Measurements from ENCODE around the gene HLA-DRB5. TPM values are rescaled to one million over a fixed set of nuclear protein-coding genes. Genes with fewer than 3 reads are reported as not detected.
"Not testable (repeated sequence)": the region's sequence is repeated elsewhere in the genome, so short reads cannot be mapped to it uniquely, and the experiment has no call there.

Gene HLA-DRB5
- total and polyA plus RNA-seq, 2 donors from 2014 or later = 2.8 to 59.9 TPM

GRCh38 chr6:32472781-32473375 is 57.2 kb downstream of the HLA-DRB5 start:
- peaks cover 0 to 1% (median 0%) of the 10 kb centered on the region in 3 donors for H3K9me3 ChIP-seq (ENCODE audit: control insufficient read depth in 2 of 3, insufficient read depth in 1 of 3, low read length in 3 of 3)
- no peak for FAIRE-seq
- no peaks in the 10 kb centered on the region for H3K36me3 ChIP-seq (ENCODE audit: control insufficient read depth in 2 of 3, insufficient read depth in 3 of 3, low read length in 3 of 3)
- no peak overlapping the region for H3K9ac ChIP-seq (ENCODE audit: low read length in 3 of 3)
- TF ChIP-seq, protein P1, sequence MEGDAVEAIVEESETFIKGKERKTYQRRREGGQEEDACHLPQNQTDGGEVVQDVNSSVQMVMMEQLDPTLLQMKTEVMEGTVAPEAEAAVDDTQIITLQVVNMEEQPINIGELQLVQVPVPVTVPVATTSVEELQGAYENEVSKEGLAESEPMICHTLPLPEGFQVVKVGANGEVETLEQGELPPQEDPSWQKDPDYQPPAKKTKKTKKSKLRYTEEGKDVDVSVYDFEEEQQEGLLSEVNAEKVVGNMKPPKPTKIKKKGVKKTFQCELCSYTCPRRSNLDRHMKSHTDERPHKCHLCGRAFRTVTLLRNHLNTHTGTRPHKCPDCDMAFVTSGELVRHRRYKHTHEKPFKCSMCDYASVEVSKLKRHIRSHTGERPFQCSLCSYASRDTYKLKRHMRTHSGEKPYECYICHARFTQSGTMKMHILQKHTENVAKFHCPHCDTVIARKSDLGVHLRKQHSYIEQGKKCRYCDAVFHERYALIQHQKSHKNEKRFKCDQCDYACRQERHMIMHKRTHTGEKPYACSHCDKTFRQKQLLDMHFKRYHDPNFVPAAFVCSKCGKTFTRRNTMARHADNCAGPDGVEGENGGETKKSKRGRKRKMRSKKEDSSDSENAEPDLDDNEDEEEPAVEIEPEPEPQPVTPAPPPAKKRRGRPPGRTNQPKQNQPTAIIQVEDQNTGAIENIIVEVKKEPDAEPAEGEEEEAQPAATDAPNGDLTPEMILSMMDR (IDR thresholded peaks at IDR 0.05; ENCODE audit: borderline replicate concordance, extremely low read depth, insufficient read depth) = no peak
- peak overlapping the region; percentile 20 to 32 for H3K27ac ChIP-seq (ENCODE audit: low read depth in 2 of 2, low read length in 2 of 2)
- DNase-seq = no peak
- no peaks in the 10 kb centered on the region for H3K4me1 ChIP-seq (ENCODE audit: control insufficient read depth in 2 of 3, insufficient read depth in 2 of 3, low read depth in 1 of 3, low read length in 3 of 3)
- no peaks in the 10 kb centered on the region for H3K27me3 ChIP-seq (ENCODE audit: control insufficient read depth, insufficient read depth, low read length)
- intact Hi-C loops (cut with DNase I) = no loop called here
- no peak overlapping the region for H3K4me3 ChIP-seq (ENCODE audit: low read length in 3 of 3)

GRCh38 chr6:32467743-32468503 is 62.2 kb downstream of the HLA-DRB5 start:
- H3K4me3 ChIP-seq (ENCODE audit: low read length in 3 of 3); H3K27ac ChIP-seq (ENCODE audit: low read depth in 2 of 2, low read length in 2 of 2); H3K4me1 ChIP-seq (ENCODE audit: control insufficient read depth in 2 of 3, insufficient read depth in 2 of 3, low read depth in 1 of 3, low read length in 3 of 3); H3K9me3 ChIP-seq (ENCODE audit: control insufficient read depth in 2 of 3, insufficient read depth in 1 of 3, low read length in 3 of 3); intact Hi-C loops (cut with DNase I); H3K9ac ChIP-seq (ENCODE audit: low read length in 3 of 3); H3K36me3 ChIP-seq (ENCODE audit: control insufficient read depth in 2 of 3, insufficient read depth in 3 of 3, low read length in 3 of 3); DNase-seq; H3K27me3 ChIP-seq (ENCODE audit: control insufficient read depth, insufficient read depth, low read length); FAIRE-seq: not testable (repeated sequence)

Other genes starting within 250 kb of the HLA-DRB5 start
- not detected for gene TSBP1, start 158.4 kb downstream of the HLA-DRB5 start, total RNA-seq
- gene TSBP1, start 158.4 kb downstream of the HLA-DRB5 start, polyA plus RNA-seq (ENCODE audit: insufficient read depth, low read depth, low replicate concordance) = not detected
- not detected for gene BTNL2, start 123.1 kb downstream of the HLA-DRB5 start, total RNA-seq
- not detected for gene BTNL2, start 123.1 kb downstream of the HLA-DRB5 start, polyA plus RNA-seq (ENCODE audit: insufficient read depth, low read depth, low replicate concordance)
- gene HLA-DRA, start 90.4 kb downstream of the HLA-DRB5 start, total RNA-seq = 607 TPM
- 489 TPM for gene HLA-DRA, start 90.4 kb downstream of the HLA-DRB5 start, polyA plus RNA-seq (ENCODE audit: insufficient read depth, low read depth, low replicate concordance)
- 267 TPM for gene HLA-DRB1, start 59.6 kb upstream of the HLA-DRB5 start, total RNA-seq
- gene HLA-DRB1, start 59.6 kb upstream of the HLA-DRB5 start, polyA plus RNA-seq (ENCODE audit: insufficient read depth, low read depth, low replicate concordance) = 280 TPM
- 63.5 TPM for gene HLA-DQA1, start 107.1 kb upstream of the HLA-DRB5 start, total RNA-seq
- 29.6 TPM for gene HLA-DQA1, start 107.1 kb upstream of the HLA-DRB5 start, polyA plus RNA-seq (ENCODE audit: insufficient read depth, low read depth, low replicate concordance)
- 13.8 TPM for gene HLA-DQB1, start 136.4 kb upstream of the HLA-DRB5 start, total RNA-seq
- gene HLA-DQB1, start 136.4 kb upstream of the HLA-DRB5 start, polyA plus RNA-seq (ENCODE audit: insufficient read depth, low read depth, low replicate concordance) = 48.0 TPM
- gene HLA-DQA2, start 211.1 kb upstream of the HLA-DRB5 start, total RNA-seq = 6.4 TPM
- gene HLA-DQA2, start 211.1 kb upstream of the HLA-DRB5 start, polyA plus RNA-seq (ENCODE audit: insufficient read depth, low read depth, low replicate concordance) = 10.0 TPM
- 15.1 TPM for gene HLA-DQB2, start 233.2 kb upstream of the HLA-DRB5 start, total RNA-seq
- gene HLA-DQB2, start 233.2 kb upstream of the HLA-DRB5 start, polyA plus RNA-seq (ENCODE audit: insufficient read depth, low read depth, low replicate concordance) = 1.7 TPM

All from kidney (tissue), 14 donors.